ENCODE measurements around the gene ADAM29. TPM values are rescaled to one million over a fixed set of nuclear protein-coding genes. Genes with fewer than 3 reads are reported as not detected.

Gene ADAM29
- total RNA-seq (ENCODE audit: low replicate concordance): not detected in 2 replicates

GRCh38 chr4:174918058-174918457 lies at the start of gene ADAM29:
Gene ADAM29 (plus strand): TSS chr4:174918358. CDS start chr4:174975526, 57,168 bp downstream.

Other genes with a start within 250 kb of the ADAM29 start
- not detected in 2 replicates for gene GLRA3, start 89.1 kb upstream of the ADAM29 start, total RNA-seq (ENCODE audit: low replicate concordance)